ENCODE results near the gene TIMM17B.

Gene TIMM17B

GRCh38 chrX:48936429-48937053, 39.0 kb upstream of the TIMM17B start:
- no peak for TF ChIP-seq SPI1 (IDR thresholded peaks at IDR 0.05; ENCODE audit: low read depth, low read length)
- TF ChIP-seq POU2F2 (IDR thresholded peaks at IDR 0.05; ENCODE audit: low read depth, low read length), result no peak
- TF ChIP-seq POLR2A (IDR thresholded peaks at IDR 0.05; ENCODE audit: low read depth, low read length), result 0 out of 2 replicates have a peak, but pooled peaks have one; percentile 12
- FAIRE-seq (no peak), DNase-seq (ENCODE audit: insufficient read length, low spot score) (no peak)

DNA sequence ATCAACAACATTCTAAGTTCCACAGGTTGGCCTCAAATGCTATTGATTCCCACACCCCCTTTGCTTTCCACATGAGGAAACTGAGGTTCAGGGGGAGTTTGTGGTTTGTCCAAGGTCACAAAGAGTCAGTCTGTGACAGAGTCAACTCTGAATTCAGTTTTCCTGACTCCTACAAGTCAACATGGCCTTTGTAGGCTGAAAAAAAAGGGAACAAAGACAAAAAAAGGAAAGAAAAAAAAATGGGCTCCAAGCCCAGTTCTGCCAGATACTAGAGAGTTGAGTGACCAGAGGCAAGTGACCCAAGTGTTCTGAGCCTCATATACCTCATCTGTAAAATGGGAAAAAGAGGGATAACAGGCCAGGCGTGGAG, 37.7 kb upstream of the TIMM17B start:
- no peak for TF ChIP-seq POU2F2 (IDR thresholded peaks at IDR 0.05; ENCODE audit: low read depth, low read length)
- no peak for TF ChIP-seq POLR2A (IDR thresholded peaks at IDR 0.05; ENCODE audit: low read depth, low read length)
- FAIRE-seq (no peak), DNase-seq (ENCODE audit: insufficient read length, low spot score) (no peak)

DNA sequence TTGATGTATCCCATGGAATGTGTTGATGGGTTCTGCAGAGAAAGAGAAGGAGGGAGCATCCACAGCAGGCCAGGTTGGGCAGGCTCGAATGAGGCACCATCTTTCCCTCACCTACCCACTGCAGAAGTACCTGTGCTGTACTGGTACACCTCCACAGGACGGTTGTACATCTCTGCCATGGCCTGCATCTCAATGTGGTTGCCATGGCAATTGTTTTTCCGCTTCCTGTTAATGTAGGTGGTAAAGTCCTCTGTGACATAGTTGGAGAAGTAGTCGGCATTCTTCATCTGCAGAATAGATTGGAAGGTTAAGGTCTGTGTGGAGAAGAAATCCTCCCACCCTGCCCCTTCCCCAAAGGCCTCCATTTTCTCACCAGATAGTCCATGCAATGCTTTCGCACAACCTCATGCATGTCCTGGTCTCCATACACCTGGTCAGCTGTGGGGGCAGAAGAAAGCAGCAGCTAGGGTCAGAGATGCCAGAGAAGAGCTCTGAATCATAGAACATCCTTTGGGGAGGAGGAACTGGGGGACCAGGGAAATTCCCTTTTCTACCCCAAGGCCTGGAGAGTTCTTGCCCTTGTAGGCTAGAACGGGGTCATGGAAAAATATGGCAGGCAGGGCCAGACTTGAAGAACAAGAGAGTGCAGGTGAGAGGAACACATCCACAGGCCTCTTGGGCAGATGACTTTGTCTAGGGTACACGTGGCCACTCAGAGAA, 37.2 kb upstream of the TIMM17B start:
- peak; percentile 28; the same call in 1 of the 2 replicates for TF ChIP-seq SPI1 (IDR thresholded peaks at IDR 0.05; ENCODE audit: low read depth, low read length)
- no peak for TF ChIP-seq POU2F2 (IDR thresholded peaks at IDR 0.05; ENCODE audit: low read depth, low read length)
- no peak for DNase-seq (ENCODE audit: insufficient read length, low spot score)
- FAIRE-seq, result peak; percentile 90

- DNase-seq (ENCODE audit: insufficient read length, low spot score) (no peak), FAIRE-seq (peak; percentile 91)
- TF ChIP-seq POLR2A (IDR thresholded peaks at IDR 0.05; ENCODE audit: low read depth, low read length) (no peak), SPI1 (IDR thresholded peaks at IDR 0.05; ENCODE audit: low read depth, low read length) (peak; percentile 78), POLR2AphosphoS5 (IDR thresholded peaks at IDR 0.05; ENCODE audit: low read depth, low read length) (no peak)
Measured at GRCh38 chrX:48933757-48934156, 36.2 kb upstream of the TIMM17B start.

DNA sequence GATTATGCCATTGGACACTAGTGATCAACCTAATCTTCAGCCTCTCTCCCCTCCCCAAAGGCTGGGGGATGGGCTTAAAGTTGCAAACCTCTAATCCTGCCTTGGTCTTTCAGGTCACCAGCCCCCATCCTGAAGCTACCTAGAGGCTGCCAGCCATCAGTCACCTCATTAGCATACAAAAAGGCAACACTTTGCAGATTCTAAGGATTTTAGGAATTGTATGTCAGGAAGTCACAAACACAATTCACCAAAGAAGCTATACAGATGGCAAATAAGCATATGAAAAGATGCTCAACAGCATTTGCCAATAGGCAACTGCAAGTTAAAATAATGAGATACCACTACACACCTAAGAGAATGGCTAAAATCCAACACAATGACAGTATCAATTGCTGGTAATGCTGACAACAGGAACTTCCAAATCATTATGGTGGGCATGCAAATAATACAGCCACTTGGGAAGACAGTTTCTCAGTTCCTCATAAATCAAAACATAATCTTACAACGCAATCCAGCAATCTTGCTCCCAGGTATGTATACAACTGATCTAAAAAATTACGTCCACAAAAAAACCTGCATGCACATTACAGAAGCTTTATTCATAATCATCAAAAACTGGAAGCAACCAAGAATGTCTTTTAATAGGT, 30.3 kb upstream of the TIMM17B start:
- peak; percentile 59 for TF ChIP-seq SPI1 (IDR thresholded peaks at IDR 0.05; ENCODE audit: low read depth, low read length)
- no peak for TF ChIP-seq PAX5 (IDR thresholded peaks at IDR 0.05; ENCODE audit: insufficient read depth, low read length, severe bottlenecking)
- DNase-seq (ENCODE audit: insufficient read length, low spot score), result no peak
- peak; percentile 75 for FAIRE-seq

DNA sequence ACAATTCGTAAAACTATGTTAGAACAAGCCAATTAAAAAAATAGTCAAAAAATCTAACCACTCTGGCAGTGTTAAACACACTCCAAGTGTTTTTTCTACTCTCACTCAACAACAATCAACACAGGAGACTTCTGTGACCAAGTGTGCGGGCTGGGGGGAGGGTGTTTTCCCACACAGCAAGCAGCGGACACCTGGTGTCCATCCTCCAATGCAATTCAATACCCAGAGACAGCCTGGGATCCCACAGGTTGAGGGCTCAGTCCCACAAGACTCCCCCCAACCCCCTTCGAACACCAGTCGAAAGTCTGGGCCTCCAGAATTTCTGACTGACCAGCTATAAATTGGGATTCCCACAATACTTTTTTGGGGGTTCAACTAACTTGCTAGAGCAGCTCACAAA, 29.6 kb upstream of the TIMM17B start:
- no peak for TF ChIP-seq POU2F2 (IDR thresholded peaks at IDR 0.05; ENCODE audit: low read depth, low read length)
- no peak for TF ChIP-seq POLR2A (IDR thresholded peaks at IDR 0.05; ENCODE audit: low read depth, low read length)
- TF ChIP-seq POLR2AphosphoS5 (IDR thresholded peaks at IDR 0.05; ENCODE audit: low read depth, low read length), result no peak
- TF ChIP-seq SPI1 (IDR thresholded peaks at IDR 0.05; ENCODE audit: low read depth, low read length), result no peak
- no peak for TF ChIP-seq PAX5 (IDR thresholded peaks at IDR 0.05; ENCODE audit: insufficient read depth, low read length, severe bottlenecking)
- TF ChIP-seq TAF1 (IDR thresholded peaks at IDR 0.05; ENCODE audit: low read depth, low read length), result no peak
- FAIRE-seq, result no peak
- DNase-seq (ENCODE audit: insufficient read length, low spot score), result no peak

DNA sequence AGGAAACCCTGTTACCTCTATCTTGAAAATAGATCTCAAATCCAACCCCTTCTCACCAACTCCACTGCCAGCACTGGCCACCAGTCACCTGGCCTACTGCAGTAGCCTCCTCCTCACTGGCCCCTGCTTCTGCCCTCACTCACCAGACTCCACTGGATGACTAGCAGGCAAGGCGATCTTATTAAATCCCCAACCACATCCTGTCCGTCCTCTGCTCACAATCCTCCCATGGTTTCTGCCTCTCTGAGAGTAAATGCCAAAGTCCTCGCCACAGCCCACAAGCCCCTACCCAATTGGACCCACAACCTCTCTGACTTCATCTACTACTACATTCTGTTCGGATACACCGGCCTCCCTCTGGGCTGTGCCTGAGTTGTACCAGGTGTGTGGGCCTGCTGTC, 26.7 kb upstream of the TIMM17B start:
- no peak for FAIRE-seq
- no peak for DNase-seq (ENCODE audit: insufficient read length, low spot score)
- no peak for TF ChIP-seq PAX5 (IDR thresholded peaks at IDR 0.05; ENCODE audit: insufficient read depth, low read length, severe bottlenecking)
- TF ChIP-seq TAF1 (IDR thresholded peaks at IDR 0.05; ENCODE audit: low read depth, low read length), result no peak
- TF ChIP-seq POU2F2 (IDR thresholded peaks at IDR 0.05; ENCODE audit: low read depth, low read length), result no peak
- TF ChIP-seq POLR2AphosphoS5 (IDR thresholded peaks at IDR 0.05; ENCODE audit: low read depth, low read length), result no peak
- 0 out of 2 replicates have a peak, but pooled peaks have one; percentile 28 for TF ChIP-seq POLR2A (IDR thresholded peaks at IDR 0.05; ENCODE audit: low read depth, low read length)

DNA sequence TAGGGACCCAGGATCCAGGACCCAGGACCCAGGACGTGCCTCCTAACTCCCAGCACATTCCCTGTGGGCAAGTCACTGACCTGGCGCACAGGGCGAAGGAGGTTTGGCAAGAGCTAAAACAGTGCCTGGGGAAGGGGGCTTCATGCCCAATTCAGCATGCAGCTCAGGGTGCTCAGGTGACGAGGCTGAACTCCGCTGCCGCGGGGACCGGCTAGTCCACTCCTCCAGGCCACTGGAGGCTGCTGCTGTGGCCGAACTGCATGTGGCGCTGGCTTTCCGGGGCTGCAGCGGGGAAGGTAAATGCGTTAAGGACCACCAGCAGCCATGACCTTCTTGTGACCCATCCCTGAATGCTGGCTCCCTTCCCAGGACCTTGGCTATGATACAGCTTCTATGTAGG, 26.2 kb upstream of the TIMM17B start:
- TF ChIP-seq TAF1 (IDR thresholded peaks at IDR 0.05; ENCODE audit: low read depth, low read length) (no peak), SPI1 (IDR thresholded peaks at IDR 0.05; ENCODE audit: low read depth, low read length) (no peak), POU2F2 (IDR thresholded peaks at IDR 0.05; ENCODE audit: low read depth, low read length) (no peak), POLR2AphosphoS5 (IDR thresholded peaks at IDR 0.05; ENCODE audit: low read depth, low read length) (no peak), PAX5 (IDR thresholded peaks at IDR 0.05; ENCODE audit: insufficient read depth, low read length, severe bottlenecking) (no peak), POLR2A (IDR thresholded peaks at IDR 0.05; ENCODE audit: low read depth, low read length) (no peak)
- DNase-seq (ENCODE audit: insufficient read length, low spot score), result no peak
- no peak for FAIRE-seq

DNA sequence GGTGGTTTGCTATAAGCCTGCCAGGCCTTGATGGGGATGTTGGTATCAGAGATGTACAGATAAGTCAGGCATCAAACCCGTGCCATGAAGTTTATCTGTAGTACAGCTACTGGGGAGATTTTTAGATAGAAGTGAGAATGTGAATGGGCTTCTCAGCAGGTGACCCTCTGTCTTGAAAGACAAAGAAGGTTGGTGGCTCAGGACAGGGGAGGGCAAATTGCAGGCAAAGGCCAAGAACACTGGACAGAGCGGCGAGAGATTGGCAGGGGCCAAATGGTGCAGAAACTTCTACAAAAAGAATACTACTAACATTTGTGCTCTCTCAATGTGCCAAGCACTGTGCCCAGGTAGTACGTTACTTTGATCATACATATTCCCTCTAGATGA, 23.1 kb upstream of the TIMM17B start:
- FAIRE-seq (no peak), DNase-seq (ENCODE audit: insufficient read length, low spot score) (no peak)
- no peak for TF ChIP-seq POU2F2 (IDR thresholded peaks at IDR 0.05; ENCODE audit: low read depth, low read length)
- TF ChIP-seq POLR2A (IDR thresholded peaks at IDR 0.05; ENCODE audit: low read depth, low read length), result no peak
- TF ChIP-seq POLR2AphosphoS5 (IDR thresholded peaks at IDR 0.05; ENCODE audit: low read depth, low read length), result no peak
- TF ChIP-seq PAX5 (IDR thresholded peaks at IDR 0.05; ENCODE audit: insufficient read depth, low read length, severe bottlenecking), result no peak
- TF ChIP-seq TAF1 (IDR thresholded peaks at IDR 0.05; ENCODE audit: low read depth, low read length), result no peak
- no peak for TF ChIP-seq SPI1 (IDR thresholded peaks at IDR 0.05; ENCODE audit: low read depth, low read length)

GRCh38 chrX:48919947-48920717, 22.6 kb upstream of the TIMM17B start:
- FAIRE-seq, result peak; percentile 96
- no peak for DNase-seq (ENCODE audit: insufficient read length, low spot score)
- TF ChIP-seq POLR2AphosphoS5 (IDR thresholded peaks at IDR 0.05; ENCODE audit: low read depth, low read length) (peak; percentile 34), SPI1 (IDR thresholded peaks at IDR 0.05; ENCODE audit: low read depth, low read length) (no peak), PAX5 (IDR thresholded peaks at IDR 0.05; ENCODE audit: insufficient read depth, low read length, severe bottlenecking) (no peak), TAF1 (IDR thresholded peaks at IDR 0.05; ENCODE audit: low read depth, low read length) (no peak)

Measured in GM12891 (cell line).